ENCODE measurements around the gene HSDL2. TPM values are rescaled to one million over a fixed set of nuclear protein-coding genes. Genes with fewer than 3 reads are reported as not detected.
"Not testable (repeated sequence)": the region's sequence is repeated elsewhere in the genome, so short reads cannot be mapped to it uniquely, and the experiment has no call there.

HSDL2 gene
- total RNA-seq, 1 donor from 2014 or later = 22.9 TPM

DNA sequence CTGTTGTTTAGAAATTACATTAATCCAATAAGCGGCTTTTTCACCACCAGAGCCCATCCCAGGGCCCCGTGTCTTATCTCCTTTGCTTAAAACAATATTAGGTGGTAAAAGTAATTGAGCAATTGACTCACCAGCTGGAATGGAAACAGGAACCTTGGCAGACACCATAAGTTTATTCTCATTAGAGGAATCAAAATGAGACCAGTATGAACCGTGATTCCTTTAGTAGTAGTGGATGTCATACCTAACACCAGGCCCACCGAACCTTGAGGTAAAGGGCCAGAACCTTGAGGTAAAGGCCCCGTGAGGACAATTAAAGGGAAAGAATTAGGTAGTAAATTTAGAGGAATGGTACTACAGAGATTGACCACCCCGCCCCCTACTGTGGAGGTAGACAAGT, 16.5 kb downstream of the HSDL2 start:
- no peak for DNase-seq (ENCODE audit: low read depth, low spot score)

DNA sequence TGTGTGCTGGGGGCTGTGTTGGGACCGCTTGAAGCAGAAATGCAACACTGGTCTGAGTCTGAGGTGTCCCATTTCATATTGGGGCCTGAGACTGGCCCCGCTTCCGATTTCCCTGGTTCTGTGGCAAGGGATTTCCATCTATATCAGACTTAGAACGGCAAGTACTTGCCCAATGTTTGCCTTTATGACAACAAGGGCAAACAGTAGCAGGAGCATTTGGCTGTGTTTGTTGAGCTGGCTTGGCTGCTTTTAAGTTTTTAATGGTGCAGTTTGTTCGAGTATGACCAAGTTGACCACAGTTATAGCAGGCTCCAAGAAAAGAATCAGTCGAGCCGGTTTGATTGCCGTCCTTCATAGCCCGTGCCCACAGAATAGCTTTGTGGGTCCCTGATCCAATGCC, 17.0 kb downstream of the HSDL2 start:
- DNase-seq (ENCODE audit: low read depth, low spot score) = no peak

DNA sequence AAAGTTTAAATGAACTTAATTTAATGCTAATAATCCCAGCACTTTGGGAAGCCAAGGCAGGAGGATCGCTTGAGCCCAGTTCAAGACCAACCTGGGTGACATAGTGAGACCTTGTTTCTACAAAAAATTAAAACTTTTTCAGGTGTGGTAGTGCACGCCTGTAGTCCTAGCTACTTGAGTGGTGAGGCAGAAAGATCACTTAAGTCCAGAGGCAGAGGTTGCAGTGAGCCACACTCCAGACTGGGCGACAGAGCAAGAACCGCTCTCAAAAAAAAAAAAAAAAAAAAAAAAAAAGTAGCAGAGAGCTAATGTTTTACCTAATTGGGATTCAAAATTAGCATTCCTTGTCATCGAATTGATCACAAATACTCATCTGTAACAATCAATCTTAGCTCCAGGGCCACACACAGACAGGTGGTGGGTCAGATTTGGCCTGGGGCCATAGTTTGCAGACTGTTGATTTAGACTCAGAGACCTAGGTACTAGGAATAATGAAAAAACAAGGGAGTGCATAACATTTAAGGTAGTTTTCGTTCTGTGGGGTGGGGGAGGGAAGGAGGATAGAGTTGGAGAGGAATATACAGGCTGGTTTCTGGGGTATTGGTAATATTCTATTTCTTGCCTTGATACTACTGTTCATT, 21.4 kb downstream of the HSDL2 start:
- DNase-seq (ENCODE audit: low read depth, low spot score) = no peak

DNA sequence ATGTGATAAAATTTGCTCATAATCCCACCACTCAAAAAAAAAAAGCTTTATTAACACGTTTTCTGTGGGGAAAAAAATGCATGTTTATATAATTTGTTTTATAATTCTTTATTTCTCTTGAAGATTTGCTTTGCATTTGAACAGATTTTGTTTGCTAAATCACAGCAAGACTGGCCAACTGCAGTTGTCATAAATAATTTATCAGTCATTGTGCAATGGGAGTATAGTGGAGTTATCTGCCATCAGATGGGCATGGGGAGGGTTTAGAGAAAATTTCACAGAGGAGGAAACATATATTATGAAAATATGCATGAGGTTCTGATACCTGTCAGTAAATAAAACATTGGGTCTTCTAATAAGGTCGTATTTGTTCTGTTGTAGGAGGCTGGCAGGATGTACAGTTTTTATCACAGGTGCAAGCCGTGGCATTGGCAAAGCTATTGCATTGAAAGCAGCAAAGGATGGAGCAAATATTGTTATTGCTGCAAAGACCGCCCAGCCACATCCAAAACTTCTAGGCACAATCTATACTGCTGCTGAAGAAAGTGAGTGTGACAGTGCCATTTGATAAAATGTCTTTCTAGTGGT, 23.8 kb downstream of the HSDL2 start:
- DNase-seq (ENCODE audit: low read depth, low spot score) = no peak

DNA sequence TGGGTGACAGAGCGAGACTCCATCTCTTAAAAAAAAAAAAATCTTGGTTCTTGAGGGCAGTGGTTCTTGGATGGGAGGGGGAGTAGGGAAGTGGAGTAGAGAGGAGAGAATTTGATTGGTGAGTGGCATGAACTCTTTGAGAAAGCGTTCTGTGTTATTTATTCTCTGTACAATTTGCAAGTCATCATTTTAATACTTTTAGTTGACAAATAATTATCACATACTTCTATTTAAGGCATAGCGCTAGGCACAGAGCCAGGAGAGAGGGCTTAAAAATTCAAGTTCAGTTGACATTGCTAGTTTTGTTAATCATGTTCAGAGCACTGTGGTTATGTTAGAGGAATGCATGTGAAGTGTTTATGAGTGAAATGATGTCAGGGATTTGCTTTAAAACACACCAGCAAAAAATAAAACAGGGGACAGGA, 24.6 kb downstream of the HSDL2 start:
- DNase-seq (ENCODE audit: low read depth, low spot score) = no peak

DNA sequence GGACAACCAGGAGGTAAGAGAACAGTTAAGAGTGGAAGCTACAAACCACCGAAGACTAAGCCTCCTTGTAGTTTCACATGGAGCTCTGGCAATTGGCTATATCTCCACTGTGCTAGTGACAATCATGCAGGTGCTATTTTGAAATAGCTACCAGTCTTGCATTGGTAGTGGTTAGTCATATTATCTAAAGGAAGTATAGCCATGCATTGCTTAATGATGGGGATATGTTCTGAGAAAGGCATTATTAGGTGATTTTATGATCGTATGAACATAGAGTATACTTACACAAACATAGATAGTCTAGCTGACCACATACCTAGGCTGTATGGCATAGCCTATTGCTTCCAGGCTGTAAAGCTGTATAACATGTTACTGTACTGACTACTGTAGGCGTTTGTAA, 28.4 kb downstream of the HSDL2 start:
- no peak for DNase-seq (ENCODE audit: low read depth, low spot score)

DNA sequence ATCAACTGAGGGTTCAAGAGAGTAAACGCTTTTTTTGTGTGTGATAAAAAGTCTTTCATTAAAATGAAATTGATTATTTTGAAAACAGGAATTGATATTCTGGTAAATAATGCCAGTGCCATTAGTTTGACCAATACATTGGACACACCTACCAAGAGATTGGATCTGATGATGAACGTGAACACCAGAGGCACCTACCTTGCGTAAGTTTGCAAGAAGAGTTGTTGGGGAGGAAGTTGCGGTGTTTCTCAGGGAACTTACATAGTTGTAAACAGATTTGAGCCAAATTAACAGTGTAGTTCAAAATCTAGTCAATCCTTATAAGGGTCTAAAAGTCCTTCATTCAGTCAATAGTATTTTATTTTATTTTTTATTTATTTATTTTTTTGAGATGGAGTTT, 28.9 kb downstream of the HSDL2 start:
- no peak for DNase-seq (ENCODE audit: low read depth, low spot score)

DNA sequence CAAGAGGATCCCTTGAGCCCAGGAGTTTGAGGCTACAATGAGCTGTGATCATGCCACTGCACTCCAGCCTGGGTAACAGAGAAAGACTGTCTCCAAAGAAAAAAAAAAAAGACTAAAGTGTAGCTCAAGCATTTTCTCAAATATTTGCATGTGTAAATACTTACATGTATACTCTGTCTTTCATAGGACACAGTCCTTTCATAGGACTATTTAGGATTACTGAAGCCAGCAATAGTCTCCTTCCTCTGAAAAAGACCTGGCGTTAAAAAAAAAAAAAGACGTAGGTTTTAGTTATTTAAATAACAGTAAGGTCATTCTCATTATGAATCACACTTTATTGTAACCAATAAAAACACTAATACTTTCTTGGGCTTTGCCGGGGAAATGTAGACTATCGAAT, 29.9 kb downstream of the HSDL2 start:
- DNase-seq (ENCODE audit: low read depth, low spot score) = no peak

DNA sequence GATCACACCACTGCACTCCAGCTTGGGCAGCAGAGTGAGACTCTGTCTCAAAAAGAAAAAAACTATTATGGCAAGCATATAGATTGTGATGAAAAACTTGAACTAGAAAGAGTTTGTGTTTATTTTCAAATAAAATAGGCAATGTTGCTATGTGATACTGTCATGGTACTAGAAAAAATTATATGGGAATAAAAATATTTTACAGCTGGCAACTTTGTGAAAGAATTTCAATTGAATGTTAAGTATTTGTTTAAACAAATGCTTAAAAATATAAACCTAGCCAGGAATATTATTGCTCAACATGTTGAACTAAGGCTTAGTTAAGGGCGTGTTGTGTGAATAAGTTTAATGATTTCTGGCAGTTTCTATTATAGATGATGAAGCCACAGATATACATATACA, 31.7 kb downstream of the HSDL2 start:
- no peak for DNase-seq (ENCODE audit: low read depth, low spot score)

DNA sequence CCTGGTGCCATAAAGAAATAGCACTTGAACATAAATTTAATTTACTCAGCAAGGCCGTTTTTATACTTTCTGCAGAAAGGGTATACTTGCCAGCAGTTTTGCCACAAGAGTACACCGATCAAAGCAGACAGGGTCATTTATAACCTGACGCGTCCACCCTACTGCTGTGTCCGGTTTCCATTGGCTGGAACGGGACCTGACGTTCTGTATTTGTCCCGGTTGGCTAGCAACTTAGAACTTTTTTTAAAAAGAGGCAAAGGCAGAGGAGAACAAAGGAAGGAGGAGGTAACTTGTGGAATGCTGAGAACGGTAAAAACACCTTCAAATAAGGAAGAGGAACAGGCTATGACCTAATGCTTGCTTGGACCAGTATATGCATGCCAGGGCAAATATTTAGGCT, 33.8 kb downstream of the HSDL2 start:
- not testable (repeated sequence) for DNase-seq (ENCODE audit: low read depth, low spot score)

DNA sequence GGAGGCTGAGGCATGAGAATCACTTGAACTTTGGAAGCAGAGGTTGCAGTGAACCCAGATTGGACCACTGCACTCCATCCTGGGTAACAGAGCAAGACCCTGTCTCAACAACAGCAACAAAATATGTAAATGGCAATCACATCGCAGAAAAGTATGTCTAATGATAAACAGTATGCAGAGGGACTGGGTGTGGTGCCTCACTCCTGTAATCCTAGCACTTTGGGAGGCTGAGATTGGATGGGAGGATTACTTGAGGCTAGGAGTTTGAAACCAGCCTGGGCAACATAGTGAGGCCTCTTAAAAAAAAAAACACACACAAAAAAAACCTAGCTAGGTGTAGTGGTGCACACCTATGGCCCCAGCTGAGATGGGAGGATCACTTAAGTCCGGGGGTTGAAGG, 40.3 kb downstream of the HSDL2 start:
- DNase-seq (ENCODE audit: low read depth, low spot score) = no peak

DNA sequence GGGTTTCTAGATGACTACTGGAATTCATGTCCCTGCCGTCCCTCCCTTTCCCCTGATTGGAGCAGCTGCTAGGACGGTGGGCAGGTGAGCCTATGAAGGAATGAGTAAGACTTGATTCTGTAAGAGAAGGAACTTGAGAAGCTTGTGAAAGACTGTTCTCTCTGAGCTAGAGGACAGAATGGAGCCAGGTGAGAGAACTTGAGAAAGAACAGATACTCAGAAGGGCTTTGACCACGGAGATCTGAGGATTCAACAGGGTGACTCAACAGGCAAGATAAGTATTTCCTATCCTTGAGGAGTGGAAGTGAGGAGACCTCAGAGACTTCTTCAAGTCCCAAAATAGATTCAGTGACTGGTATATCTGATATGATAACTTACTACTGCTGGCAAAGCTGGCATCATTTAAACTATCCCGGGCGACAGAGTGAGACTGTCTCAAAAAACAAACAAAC, 41.9 kb downstream of the HSDL2 start:
- no peak for DNase-seq (ENCODE audit: low read depth, low spot score)

DNA sequence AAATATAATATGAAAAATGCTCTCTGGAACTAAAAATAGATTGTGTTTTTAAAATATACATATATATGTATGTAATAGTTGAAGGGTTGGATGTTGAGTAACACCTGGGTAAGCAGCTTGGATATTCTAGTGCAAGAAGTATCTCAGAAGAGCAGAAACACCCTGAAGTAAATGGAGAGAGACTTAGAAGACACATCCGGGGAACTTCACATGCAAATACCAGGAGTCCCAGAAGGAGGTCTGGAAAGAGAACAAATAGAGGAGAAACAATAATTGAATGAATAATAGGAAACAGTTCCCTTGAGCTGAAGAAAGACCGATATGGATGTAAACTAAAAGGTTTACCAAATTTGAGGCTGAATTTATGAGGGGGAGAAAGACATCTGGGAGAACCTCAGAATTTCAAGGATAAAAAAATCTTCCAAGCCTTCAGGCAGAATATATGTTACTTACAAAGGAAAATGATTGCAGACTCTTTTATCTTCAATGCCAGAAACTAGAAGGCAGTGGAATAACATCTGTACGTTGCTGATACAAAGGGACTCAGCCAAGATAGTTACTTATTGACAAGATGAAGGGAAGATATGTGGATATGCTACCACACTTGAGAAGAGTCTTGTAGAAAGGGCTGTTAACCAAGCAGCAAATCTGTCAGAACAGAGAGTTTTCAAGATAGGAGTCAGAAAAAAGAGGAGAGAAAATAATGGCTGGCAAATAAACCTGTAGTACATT, 42.7 kb downstream of the HSDL2 start:
- DNase-seq (ENCODE audit: low read depth, low spot score) = no peak

DNA sequence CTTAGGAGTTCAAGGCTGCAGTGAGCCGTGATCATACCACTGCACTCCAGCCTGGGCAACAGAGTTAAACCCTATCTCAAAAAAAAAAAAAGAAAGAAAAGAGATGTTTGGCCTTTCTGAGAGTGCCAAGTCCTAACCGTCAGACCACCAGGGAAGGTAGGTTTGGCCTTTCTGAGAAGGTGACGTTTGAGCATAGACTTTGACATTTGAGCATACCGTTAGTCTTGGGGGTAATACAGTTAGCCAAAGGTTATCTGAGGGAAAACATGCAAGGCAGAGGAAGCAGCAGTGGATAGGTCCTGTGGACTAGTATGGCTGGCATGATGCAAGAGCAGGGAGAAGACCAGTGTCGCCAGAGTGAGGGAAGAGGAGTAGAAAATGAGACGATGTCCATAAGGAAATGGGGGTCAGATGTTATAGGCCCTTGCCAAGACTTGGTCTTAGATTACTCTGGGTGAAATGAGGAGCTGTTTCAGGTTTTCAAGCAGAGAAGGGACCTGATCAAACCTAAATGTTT, 50.2 kb downstream of the HSDL2 start:
- no peak for DNase-seq (ENCODE audit: low read depth, low spot score)

DNA sequence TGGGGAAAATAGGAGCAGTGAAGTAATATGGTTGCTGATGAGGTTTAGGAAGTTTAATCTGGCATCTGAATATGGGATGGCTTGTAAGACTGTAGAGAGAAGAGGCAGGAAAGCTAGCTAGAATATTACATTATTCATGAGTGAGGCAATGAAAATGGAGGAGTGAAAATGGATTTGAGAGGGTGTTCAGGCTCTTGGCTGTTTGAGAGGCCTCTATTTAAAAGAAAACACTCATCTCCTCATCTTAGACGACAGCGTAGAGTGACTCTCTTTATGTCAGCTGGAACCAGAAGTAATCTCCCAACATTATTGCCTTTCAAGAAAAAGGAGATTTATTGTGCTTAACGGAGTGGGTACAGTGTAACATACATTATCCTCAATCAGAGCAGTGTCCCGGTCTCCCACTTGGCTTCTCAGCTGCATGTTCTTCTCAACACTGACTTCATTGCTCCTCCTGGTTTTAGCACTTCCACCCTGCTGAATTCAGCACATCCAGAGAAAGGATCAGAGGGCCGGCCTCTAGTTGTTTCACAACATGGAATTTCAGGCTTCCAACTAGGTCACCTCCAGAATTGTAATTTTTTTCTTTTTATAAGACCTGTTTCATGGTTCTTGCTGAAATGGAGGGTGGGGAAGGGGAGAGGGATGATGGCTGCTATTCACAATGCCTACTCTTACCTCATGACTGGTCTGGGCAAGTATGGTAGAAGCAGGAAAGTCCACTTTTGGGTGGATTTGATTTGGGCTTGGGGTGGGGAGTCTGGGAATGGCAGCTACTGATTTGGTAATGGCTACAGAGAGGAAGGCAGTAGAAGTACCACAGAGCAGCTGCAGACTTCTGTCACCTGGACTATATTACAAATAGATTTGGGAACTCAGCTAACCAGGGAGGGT, 53.8 kb downstream of the HSDL2 start:
- DNase-seq (ENCODE audit: low read depth, low spot score) = no peak

DNA sequence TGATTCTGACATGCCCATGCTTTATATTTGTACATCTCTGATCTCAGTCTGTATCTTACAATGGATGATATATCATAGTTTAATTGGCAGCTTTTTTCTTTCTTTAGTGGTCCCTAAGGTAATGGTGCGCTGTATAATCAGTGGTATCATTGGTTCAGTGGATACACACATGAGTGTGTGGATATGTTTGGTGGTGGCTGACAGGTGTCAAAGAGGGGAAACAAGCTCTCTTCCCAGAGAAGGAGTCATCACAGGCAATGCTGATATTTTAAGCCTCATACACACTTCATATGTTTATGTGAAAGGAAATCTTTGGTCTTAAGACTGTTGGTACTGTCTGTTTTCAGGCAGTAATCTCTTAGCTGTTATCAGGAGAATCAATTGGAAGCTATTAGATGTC, 54.6 kb downstream of the HSDL2 start:
- DNase-seq (ENCODE audit: low read depth, low spot score) = no peak

DNA sequence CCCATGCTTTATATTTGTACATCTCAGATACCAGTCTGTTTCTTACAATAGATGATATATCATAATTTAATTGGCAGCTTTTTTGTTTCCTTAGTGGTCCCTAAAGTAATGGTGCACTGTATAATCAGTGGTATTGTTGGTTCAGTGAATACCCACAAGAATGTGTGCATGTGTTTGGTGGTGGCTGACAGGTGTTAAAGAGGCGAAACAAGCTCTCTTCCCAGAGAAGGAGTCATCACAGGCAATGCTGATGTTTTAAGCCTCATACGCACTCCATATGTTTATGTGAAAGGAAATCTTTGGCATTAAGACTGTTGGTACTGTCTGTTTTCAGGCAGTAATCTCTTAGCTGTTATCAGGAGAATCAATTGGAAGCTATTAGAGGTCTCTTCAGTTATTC, 57.5 kb downstream of the HSDL2 start:
- DNase-seq (ENCODE audit: low read depth, low spot score) = no peak

DNA sequence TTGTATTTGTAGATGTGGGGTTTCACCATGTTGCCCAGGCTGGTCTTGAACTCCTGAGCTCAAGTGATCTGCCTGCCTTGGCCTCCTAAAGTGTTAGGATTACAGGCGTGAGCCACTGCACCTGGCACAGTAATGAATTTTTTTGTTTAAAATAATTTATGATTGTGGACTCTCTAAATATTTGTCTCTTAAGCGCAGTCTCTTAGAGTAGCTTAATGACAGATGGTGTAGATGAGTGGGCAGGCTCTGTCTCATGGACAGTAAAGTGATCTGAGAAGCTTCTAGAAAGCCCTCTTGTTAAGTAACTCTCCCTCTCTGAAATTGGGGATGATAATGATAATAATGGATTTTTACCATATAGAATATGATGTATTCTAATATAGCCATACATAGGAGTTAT, 59.3 kb downstream of the HSDL2 start:
- no peak for DNase-seq (ENCODE audit: low read depth, low spot score)

DNA sequence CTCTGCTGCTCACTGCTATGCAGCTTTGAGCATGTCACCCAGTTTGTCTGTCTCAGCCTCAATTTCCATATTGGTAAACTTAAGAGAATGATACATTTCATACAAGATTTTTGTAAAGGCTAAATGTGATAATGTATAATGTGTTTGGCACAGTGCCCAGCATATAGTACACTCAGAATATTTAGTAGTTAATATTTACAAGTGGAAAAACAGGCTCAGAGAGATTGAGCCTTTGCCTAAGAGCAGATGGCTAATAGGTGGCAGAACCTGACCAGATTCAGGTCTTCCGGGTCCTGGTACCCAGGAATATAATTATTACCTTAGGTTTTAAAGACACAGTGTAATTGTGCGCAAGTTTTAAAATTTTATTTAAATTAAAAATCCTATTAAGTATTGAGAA, 59.9 kb downstream of the HSDL2 start:
- no peak for DNase-seq (ENCODE audit: low read depth, low spot score)

DNA sequence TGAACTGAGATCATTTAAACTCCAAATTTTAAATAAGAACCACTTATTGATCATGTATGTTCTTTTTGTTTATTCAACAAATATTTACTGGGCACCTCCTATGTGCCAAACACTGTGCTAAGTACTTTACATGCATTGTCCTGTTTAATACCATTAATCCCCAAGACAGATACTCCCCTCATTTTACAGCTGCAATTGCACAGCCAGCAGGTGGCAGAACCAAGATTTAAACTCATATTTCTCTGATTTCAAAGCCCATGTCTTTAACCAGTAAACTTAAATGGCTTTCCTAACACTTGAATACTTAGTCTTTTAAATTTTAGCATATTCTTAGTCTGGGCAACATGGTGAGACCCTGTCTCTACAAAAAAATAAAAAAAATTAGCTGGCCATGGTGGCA, 63.3 kb downstream of the HSDL2 start:
- DNase-seq (ENCODE audit: low read depth, low spot score) = no peak

DNA sequence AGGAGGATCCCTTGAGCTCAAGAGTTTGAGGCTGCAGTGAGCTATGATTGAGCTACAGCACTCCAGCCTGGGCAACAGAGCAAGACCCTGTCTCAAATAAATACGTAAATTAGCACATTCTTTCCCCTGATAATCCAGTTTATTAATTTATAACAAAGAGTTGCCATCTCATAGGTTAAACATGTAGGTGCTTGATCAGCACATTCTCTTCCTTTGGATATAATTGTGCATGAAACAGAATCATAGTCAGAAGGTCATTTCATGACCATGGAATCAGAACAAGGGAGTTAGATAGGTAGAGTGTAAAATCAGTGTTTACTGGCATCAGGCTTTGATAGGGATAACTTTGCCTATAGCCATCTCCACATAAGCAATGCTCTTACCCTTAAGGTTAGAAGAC, 63.7 kb downstream of the HSDL2 start:
- no peak for DNase-seq (ENCODE audit: low read depth, low spot score)

DNA sequence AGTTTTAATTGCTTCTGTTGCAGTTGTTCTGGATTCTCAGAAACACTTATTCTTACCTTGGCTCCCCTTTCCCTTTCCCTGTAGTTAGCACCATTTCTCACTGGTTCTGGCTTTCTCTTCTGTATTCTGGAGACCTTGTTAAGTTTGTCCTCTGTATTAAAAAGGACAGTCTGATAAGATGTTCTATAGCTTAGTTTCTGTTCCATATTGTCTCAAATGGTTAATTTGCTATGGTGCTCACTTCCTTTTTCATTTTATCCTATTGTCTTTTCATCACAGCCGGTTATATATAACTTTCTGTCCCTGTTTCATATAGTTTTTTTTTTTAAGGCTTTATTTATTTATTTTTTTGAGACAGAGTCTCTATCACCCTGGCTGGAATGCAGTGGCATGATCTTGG, 65.3 kb downstream of the HSDL2 start:
- DNase-seq (ENCODE audit: low read depth, low spot score) = no peak

All from pulmonary artery endothelial cell (primary cell).